Middle frontal gyrus (tissue), 1 donor: ENCODE data around the gene SYS1.
"Not testable (repeated sequence)": the region's sequence is repeated elsewhere in the genome, so short reads cannot be mapped to it uniquely, and the experiment has no call there.

Source experiments
- DNase-seq: peaks from one replicate; pipeline ENCODE4 v3.0.0-alpha.2; 2015; ENCODE audit warnings: low spot score; ENCODE audit errors: extremely low spot score

Gene SYS1

DNA sequence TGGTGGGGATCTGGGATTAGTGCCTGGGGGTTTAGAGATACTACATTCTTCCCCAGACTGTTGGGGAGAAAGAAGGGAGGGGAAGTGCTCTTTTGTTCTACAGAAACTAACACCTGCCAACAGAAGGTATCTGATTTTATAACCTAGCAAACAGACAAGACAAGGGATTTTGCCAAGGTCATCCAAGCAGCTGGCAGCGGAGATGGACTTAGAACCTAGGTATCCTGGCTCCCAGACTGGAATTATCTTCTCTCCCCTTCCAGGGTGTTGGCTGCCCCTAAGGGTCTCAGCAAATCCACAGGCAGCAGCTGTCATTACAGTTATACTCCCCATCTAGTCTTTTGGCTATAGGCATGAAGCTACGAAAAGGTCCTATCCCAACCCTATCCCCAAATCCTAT is 23.2 kb upstream of the SYS1 start:
- DNase-seq: no peak

DNA sequence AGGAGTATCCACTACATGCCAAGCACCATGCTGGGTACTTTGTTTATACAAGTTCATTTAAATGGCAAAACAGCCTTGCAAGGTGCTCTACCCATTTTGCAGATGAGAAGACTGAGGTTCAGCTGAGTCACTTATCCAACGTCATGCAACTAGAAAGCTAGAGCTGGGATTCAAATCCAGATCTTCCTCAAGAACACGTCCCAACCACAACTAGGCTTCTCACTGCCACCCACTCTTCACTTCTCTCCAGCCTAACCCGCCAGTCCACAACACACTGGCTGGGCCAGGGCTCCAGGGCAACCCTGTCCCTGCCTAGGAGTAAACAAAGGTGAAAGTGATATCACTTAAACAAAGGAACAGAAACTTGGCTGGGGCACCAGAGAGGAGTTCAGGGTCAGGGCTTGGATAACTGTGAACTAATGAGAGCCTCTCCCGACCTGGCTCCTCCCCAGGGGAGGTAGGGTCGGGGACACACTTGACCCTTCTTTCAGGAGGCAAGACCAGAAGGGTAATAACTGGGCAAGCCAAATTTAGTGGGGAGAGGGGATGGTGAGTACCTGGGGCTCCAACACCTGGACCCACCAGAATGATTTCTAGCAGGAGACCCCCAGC is 22.6 kb upstream of the SYS1 start:
- DNase-seq: no peak

DNA sequence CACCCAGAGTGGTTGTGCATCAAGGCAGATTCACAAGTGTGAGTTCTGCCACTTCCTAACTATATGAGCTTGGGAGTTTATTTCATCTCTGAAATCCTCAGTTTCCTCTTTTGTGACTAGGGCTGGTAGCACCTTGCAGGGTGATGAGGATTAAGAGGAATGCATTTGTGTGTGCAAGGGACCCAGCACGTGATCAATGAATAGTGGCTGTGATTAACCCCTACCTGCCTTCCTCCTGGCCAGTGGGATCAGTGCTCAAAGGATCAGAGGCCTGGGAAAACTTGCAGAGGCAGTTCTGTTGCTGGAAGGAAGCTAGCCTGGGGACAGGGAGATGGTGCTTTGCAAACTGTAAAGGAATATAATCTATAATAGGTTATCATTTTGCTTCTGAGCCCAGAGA is 22.0 kb upstream of the SYS1 start:
- DNase-seq: no peak

DNA sequence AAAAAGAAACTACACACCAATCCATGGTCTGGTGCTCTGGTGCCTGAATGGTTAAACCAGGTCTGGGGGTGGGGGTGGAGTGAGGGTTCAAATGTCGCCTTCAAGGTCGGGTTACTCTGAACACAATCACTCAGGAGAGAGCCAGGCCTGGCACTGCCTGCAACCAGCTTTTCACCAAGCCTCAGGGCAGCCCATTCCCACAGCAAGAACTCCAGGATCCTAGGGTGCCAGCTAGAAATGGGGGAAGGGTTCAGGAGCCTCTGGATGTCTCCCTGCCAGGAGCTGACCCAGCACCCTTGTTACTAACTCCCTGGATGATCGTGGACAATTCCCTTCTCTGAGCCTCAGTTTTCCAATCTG is 21.4 kb upstream of the SYS1 start:
- DNase-seq: no peak

DNA sequence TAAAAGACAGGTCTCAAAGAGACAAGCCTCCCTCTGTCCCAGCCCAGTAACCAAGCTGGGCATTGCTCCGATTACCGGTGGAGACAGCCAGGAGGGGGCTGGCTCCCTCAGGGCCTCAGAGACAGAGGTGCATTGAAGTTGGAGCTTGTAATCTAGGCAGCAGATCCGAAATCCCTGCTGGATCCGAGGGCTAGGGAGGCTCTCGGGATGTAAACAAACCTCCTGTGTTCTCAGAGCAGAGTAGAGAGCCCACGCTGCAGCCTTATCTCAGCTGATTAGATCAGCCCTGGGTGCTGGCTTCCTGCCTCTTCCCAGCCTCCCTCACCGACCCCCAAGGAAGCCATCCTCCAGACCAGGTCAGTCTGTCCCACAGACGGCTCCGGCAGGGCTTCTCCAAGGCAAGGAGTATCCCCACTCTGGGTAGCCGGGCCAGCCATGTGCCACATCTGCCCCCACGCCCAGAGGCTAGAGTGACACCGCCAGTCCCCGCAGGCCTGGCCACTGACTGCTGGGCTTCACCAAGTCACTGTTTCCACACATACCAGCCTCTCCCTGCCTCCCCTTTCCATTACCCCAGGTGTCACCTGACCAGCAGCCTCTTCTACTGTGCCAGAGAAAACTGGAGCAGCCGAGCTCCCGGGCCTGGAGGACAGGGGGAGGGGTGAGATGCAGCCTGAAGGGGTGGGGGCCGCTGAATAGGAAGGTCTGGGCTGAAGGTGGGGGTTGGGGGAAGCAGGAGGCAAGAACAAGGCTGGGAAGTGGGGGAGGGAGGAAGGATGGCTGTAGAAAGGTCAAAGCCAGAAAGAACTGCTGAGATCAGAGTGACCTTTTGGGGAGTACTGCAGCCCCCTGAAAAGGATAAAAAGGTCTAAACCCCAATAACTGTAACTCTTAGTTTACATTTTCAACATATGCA is 20.8 kb upstream of the SYS1 start:
- DNase-seq: no peak

DNA sequence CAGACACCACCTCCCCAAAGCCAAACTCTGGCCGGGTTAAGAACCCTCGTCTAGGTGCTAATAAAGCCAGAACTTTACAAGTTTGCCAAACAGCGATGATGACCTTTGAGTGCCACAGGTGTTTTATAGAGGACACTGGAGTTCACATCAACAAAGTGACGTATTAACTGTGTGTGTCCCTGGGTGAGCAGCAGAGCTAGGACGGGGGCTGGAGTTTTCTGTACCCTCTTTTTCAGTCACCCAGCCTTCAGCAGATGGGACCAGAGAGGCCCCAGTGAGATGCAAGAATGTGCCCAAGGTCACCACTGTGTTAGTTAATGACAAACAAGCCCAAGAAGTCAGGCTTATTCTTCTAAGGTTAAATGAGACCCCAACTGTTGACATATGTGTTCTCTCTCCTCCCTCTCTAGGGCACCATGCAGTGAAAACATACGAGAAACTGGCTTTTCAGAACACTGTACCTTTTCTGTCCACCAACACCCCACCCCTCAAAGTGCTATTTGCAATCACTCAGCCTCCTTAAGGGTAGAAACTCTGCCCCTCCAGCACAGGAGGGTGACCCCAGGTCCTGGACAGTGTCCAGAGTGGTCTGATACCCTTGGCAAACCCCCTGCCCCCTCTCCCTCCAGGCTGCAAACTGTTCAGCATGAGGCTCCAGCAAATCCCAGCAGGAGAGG is 20.0 kb upstream of the SYS1 start:
- no peak for DNase-seq

DNA sequence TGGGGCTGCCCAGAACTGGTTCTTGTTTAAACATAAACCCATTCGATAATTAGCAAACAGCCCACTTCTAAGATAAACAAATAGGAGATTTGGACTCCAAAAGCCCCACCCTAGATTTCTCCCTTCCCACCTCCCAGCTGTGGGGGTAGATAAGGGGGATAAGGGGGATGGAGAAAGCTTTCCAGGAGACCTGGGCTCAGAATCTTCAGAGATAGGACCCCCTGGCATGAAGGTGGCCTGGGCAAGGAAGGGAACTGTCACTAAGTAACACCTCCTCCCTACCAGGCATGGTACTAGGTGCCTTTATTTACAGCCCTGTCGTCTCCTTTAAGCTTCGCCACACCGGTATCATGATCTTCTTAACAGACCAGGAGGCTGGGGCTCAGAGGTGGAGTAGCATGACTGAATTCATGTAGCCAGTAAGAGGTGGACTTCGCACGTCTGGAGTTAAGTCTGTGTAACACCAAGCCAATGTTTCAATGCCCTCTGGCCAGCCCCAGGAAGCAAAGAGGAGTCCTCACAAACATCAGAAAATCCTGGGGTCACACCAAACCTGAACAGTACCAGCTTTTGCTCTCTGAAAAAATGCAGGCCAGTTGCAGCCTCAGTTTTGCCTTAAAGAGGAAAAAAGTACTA is 19.3 kb upstream of the SYS1 start:
- no peak for DNase-seq

DNA sequence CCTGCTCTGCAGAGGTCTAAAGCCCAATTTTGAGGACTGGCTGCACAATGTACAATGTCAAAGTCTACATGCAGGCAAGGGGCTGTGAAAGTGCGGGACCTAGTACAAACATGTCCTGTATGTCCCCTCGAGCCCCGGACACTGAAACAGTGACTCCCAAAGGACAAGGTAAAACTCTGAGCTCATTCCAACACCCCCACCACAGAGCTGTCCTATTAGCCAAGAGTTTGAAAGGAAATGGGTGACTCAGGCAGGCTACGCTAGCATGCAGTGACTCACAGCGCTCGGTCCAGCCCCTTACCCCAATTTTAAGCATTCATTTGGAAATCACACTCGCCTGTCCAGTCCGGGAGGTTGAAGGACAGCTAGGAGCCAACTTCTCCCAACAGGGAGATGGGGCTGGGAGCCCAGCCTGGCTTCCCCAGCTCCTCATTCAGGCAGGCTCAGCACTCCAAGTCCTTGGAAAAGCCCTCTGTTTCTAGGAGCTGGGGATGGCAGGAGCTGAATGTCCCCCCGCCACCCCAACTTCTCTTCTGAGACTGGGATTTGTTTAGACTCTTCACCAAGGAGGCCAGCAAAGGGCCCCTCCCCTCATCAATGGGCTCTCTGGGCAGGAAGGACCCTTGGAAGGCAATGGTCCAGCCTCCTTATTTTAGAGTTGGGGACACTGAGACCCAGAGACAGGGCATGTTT is 18.6 kb upstream of the SYS1 start:
- no peak for DNase-seq

DNA sequence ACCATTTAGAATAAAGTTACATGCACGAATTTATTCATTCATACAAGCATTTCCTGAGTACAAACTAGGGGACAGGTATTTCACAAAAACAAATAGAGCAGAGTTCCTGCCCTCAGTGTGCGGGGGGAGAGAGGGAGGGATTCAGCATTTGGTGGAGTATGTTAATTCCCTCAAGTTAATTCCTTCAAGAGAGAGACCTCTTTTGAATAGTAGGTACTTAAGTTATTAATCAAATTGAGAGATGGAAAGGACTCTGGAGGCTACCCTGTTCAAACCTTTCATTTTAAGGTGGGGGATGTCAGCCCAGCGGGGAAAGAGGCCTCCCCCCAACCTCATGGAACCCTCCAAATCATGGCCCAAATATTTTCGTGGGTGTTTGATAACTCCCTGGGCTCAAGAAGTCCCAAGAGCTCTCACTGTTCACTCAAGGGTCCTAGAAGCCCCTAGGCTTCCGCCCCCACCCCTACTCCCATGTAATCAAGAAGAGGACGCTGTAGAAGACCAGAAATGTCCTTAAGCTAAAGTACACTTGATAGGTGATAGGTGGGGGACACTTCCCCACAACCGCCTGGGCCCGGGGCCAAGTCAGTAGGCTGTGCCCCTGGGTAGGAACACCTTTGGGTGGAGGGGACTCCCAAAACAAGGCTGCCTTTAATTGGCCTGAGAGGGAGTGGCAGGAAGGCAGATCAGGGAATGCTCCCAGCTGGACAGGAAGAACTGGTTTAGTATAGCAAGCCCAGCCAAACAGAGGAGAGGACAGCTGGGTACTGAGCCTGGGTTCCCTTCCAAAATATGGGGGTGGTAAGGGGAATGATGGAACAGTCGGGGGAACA is 17.6 kb upstream of the SYS1 start:
- DNase-seq: no peak

DNA sequence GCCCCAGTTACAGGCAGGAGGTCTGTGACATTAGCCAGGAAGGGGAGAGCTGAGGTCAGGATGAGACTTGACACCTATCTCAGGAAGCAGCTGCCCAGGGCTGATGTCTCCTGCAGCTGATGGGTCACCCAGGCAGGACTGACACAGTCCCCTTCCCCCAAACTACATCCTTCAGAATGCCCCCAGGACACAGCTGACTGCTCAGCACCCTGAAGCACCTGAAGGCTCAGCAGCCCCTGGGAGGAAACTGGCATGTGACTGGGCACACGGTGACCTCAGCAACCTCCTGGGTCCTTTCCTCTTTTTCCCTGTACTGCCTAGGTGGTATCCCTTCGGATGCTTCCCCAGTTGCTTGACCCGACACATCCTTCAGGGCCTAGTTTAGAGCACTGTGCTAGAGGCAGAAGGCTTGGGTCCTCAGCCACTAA is 16.7 kb upstream of the SYS1 start:
- no peak for DNase-seq

DNA sequence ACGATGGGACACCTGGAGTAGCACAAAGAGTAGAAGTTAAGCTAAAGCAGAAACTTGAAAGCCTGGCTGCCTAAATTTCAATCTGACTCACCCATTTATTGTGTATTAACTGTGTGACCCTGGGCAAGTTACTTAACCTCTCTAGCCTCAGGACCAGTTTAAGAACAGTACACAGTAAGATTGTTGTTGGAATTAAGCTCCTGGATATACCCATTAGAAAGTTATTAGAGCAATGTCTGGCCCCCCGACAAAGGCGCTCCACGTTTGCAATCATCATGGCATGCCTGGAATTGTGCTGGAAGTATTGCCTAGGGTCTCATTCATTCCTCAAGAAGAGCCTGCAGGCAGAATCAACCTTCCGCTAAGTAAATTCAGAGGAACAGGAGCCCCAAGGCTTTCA is 16.1 kb upstream of the SYS1 start:
- DNase-seq: no peak

DNA sequence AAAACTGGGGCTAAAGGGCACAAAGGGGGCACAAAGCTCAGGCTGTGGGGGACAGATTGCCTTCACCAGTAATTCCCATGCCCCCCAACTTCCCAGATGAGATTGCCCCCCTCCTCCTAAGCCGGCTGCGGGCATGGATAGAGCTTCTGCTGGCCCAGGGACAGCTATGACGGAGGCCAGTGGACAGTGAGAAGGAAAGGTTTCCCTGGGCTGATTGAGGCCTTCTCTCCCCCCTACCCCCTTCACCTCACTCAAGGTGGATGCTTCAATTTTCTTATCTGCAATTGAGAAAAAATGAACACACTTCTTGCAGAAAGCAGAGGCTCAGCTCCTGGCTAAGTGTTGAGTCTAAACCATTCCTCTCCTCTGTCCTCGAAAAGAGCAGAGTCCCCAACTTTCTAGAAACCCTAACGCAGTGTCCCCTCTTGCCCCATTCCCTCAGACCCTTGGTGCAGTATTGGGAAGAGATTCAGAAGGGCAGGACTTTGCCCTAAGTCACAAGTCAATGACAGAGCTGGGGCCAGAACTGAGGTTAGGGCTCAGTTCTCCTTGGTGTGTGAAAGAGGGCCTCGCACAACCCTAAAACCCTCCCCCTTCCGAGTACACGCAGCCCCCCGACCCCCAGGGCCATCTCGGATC is 15.5 kb upstream of the SYS1 start:
- DNase-seq: no peak

DNA sequence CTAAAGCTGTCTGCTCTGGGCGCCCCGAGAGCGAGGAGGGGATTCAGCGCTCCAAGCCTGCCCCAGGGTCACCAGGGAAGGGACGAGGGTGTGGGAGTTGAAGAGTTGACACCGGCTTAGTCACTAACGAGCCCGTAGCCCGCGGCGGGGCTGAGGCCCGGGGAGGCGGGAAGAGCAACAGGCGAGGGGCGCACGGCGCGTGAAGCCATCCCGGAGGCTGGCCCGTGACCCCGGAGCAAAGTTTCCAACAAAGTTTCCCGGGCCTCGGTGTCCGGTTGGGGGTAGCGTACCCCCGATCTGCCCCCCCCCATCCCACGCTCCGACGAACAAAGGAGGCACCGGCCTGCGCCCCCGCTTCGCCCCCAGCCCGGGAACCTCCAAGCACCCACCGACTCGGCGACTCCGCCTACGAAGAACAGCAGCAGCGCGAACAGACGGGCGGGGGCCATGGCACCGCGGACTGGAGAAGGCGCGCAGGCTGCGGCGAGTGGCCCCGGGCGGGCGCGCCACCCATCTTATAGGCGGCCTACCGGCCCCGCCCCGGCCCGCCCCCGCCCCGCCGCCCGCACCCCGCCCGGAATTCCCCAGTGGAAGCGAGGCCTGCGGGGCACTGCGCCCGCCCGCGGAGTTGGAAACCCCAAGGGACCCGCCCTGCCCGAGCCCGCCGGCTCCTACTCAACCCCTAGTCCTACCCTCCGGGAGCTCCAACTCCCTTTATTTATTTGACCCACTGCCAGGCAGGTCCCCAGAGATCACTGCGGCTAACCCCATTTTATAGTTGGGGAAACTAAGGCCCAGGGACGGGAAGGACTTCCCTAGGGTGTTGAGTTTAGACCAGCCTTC is 14.8 kb upstream of the SYS1 start, which contains the start of gene SDC4:
SDC4 (minus strand) TSS at position 489 of the 843 bp plus-strand sequence; CDS start at position 449, 40 bp downstream.
- DNase-seq: no peak

DNA sequence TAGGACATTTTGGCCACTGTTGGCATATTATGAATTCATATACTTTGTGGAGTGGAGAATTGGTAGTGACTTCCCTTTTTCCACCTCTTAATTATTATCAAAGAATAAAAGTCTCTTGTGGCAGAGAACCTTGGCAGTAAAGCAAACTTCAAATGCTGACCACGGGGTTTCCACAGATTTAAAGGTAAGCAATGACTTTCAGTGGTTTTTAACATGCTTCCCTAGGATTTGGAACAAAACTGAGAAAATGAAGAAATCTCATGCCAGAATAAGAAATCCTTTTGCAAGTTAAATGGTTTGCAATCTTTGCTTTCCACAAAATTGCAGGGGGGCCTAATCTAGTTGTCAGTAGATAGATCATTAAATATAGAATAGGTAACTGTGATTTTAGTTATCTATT is 12.7 kb upstream of the SYS1 start:
- no peak for DNase-seq

DNA sequence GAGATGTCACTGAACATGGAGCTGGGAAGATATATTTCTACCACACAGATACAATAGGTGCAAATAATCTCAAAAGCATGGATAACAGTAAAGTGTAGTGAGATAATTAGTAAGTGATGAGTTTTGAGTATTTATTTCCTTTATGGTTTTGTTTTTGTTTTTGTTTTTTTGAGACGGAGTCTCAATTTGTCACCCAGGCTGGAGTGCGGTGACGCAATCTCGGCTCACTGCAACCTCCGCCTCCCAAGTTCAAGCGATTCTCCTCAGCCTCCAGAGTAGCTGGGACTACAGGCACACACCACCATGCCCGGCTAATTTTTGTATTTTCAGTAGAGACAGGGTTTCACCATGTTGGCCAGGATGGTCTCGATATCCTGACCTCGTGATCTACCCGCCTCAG is 12.2 kb upstream of the SYS1 start:
- DNase-seq: not testable (repeated sequence)

DNA sequence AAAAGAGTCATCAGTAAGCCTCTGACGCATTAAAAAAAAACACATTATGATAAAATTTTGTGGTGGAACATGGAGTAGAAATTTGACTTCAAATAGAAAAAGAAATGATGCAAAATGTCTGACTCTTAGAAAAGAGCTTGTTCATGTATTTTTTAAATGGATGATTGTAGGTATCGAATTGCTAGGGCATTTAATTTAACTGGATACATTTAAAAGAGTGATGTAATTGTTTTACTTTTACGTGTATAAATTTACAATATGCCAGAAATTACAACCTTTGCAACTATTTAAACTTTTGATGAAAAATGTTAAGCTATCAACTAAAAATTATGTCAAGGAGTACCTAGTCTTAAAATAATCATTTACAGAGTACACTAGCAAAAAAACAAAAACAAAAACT is 10.2 kb upstream of the SYS1 start:
- DNase-seq: no peak

DNA sequence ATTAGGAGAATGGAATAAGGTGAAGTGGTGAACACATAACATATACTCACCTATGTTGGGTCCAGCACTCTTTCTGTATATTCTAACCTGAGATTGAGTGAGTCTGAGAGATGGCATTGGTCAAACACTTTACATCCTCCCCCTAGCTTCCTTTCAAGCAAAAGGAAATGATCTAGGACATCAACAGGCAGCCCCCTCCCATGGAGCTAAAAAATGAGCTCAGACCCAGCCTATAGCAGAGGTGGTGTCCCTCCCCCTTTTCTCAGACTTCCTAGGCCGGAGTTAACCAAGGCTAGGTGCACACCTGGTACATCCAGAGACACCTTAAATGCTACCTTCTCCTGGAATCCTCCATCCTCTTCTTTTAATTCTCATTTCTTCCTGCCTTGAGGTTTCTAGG is 9.2 kb upstream of the SYS1 start:
- no peak for DNase-seq

DNA sequence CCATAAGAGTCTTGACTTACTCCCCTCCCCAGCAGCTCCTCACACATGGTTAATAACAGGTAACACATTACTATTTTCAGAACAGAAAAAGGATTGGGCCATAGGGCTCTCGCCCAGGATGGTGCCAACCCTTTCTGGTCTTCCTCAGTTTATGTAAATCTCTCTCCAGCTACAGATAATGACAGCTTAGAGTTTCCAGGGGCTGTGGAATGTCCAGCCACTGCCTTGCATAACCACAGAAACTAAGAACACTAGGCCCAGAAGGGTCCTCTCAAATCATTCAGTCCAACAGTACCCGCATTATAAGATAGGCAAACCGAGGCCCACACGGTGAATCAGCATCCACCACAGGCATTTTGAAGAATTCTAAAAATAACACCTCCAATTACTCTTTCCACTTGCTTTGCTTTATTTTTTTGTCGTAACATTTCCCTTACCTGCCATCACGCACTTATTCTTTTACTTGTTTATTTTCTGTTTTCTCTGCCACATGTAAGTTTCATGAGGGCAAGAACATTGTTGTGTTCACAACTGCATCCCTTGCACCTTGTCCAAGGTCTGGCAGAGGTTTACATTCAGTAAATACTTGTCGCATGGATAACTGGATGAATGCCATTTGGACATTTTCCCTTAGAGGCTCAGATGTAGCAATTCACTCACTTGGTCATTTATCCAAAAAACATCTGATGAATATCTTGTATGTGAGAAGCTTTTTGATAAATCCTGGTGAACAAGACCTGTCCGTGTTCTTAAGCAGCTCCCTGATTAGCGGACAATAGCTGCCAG is 8.3 kb upstream of the SYS1 start:
- DNase-seq: no peak
